K562 (cell line): ENCODE results near the gene NISCH. TPM values are rescaled to one million over a fixed set of nuclear protein-coding genes. Genes with fewer than 3 reads are reported as not detected.

ENCODE experiments used
- CTCF ChIP-seq, 3 experiments: IDR thresholded peaks in 2 of 3; conservative IDR thresholded peaks in 1 of 3; 2 replicates each; pipeline ENCODE4 v1.5.1; 2011 to 2012; ENCODE audit warnings: low read length in 3 of 3, mild to moderate bottlenecking in 3 of 3, control low read depth in 2 of 3, improper control_type of control experiment in 1 of 3, inconsistent platforms in 1 of 3, low read depth in 1 of 3, mixed read lengths in 1 of 3, moderate library complexity in 1 of 3; ENCODE audit not compliant: insufficient read depth in 2 of 3
- PATZ1 ChIP-seq: fragments of 250-450 bp; sonication (Bioruptor Pico); IDR thresholded peaks from 2 replicates; pipeline ENCODE4 v1.5.0; 2020; ENCODE audit warnings: mild to moderate bottlenecking, borderline replicate concordance
- RCOR1 ChIP-seq, 2 experiments: IDR thresholded peaks; 2 replicates each; pipeline ENCODE4 v1.6.1; 2012; ENCODE audit warnings: low read depth in 2 of 2, low read length in 2 of 2, borderline replicate concordance in 1 of 2, improper control_type of control experiment in 1 of 2
- REST ChIP-seq, 2 experiments: fragments of 450-650 bp; formaldehyde crosslinking in 1 of 2; IDR thresholded peaks; 2 replicates each; pipeline versions ENCODE4 v1.4.0 to v1.6.1; 2014 to 2020; ENCODE audit warnings: mild to moderate bottlenecking in 2 of 2, borderline replicate concordance in 1 of 2, low read depth in 1 of 2
- SETDB1 ChIP-seq: IDR thresholded peaks from one replicate; pipeline ENCODE4 v1.6.1; 2012; ENCODE audit warnings: low read length, control low read depth, inconsistent platforms
- TEAD1 ChIP-seq, 2 experiments: fragments of 450-650 bp in 1 of 2; sonication (generic) in 1 of 2; formaldehyde crosslinking; IDR thresholded peaks; 2 replicates each; pipeline versions ENCODE4 v1.4.0 to v1.8.0; 2020 to 2022; ENCODE audit warnings: mild to moderate bottlenecking in 2 of 2, missing genetic modification reagents in 1 of 2
- polyA plus RNA-seq, 8 experiments: library from polyadenylated mRNA; depleted of rRNA in 4 of 8; stranded (reverse) in 5 of 8; unstranded in 3 of 8; fragments of >200 nt; fragmentation: Nextera tagmentation in 2 of 8; fragmentation: Illumina TruSeq in 1 of 8; extraction: Ambion mirVana in 2 of 8; extraction: Trizol in 1 of 8; gene quantifications; 2 replicates each; pipeline versions ENCODE4 v1.2.1 to v1.2.3, GENCODE V29; 2011 to 2014; ENCODE audit warnings: inconsistent platforms in 1 of 8, missing spikeins in 1 of 8
- total RNA-seq, 7 experiments: library from RNA; depleted of rRNA in 6 of 7; stranded (reverse); fragments of >200 nt in 6 of 7; fragmentation: Illumina TruSeq in 2 of 7; extraction: Trizol in 2 of 7; gene quantifications; 2 replicates each; pipeline versions ENCODE4 v1.2.1 to v1.2.3, GENCODE V29; 2011 to 2021; ENCODE audit warnings: low replicate concordance in 1 of 7

NISCH gene
- total and polyA plus RNA-seq, 9 of the 15 experiments (the other 6 are each of a cell fraction or from before 2014, with no cell fraction given) = 0.44 to 43.5 (median 23.4) TPM

GRCh38 chr3:52428151-52429005 is 27.0 kb upstream of the NISCH start (continued):
- TF ChIP-seq CTCF (IDR thresholded peaks at IDR 0.05 in 2 of 3, conservative IDR thresholded peaks at IDR 0.05 in 1 of 3; ENCODE audit: insufficient read depth in 2 of 3, low read depth in 1 of 3, low read length in 3 of 3) (peak; percentile 67 to 77 (median 69)), RCOR1 (IDR thresholded peaks at IDR 0.05; ENCODE audit: borderline replicate concordance in 1 of 2, low read depth in 2 of 2, low read length in 2 of 2) (peak in 1 of 2 experiments; percentile 24; a peak in 1 of 4 replicates), REST (IDR thresholded peaks at IDR 0.05; ENCODE audit: borderline replicate concordance) (peak; percentile 62; the same call in 1 of the 2 replicates), REST (CRISPR knock-in tag; IDR thresholded peaks at IDR 0.05; ENCODE audit: low read depth) (no peak), TEAD1 (CRISPR knock-in tag; IDR thresholded peaks at IDR 0.05) (no peak), PATZ1 (CRISPR knock-in tag) (no peak), SETDB1 (no peak)
